ENCODE results near the gene GARNL3.

DNA sequence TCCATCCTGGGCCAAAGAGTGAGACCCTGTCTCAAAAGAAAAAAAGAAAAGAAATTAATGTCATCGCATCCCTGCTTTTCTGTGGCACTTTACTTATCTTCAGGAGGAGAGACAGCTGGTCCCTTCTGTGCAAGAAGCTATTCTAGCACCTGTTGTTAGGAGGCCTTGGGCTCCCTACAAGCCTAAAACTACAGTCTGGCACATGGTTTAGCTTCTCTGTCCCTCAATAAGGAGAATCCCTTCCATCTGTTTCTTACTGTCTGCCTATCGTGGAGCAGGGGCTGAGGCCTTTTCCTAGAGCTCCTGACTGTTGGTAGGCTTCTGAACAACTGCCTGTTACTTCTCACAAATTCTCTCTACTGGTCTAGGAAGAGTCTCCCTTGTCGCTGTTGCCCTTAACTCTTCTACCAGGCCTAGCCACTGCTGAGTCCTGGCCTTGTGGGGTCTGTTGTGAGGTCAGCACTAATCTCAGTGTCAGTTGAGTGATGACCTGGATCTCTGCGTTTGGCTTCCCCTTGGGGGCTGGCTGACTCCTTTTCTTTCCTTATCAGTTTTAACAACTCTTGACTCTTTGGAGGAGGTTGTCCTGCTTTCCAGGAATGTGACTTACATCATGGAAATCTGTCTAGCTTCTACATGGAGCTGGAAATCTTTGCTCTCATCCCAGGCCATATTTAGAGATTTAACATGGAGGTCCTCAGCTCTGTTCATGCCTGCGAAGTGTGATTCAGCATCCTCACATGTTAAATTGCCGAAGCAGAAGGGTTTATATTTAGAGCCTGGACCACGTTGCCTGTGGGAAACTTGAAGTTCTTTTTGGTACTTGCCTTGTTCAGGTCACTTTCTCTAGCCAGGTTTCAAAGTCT is 5.7 kb upstream of the GARNL3 start:
- TF ChIP-seq, protein P1, sequence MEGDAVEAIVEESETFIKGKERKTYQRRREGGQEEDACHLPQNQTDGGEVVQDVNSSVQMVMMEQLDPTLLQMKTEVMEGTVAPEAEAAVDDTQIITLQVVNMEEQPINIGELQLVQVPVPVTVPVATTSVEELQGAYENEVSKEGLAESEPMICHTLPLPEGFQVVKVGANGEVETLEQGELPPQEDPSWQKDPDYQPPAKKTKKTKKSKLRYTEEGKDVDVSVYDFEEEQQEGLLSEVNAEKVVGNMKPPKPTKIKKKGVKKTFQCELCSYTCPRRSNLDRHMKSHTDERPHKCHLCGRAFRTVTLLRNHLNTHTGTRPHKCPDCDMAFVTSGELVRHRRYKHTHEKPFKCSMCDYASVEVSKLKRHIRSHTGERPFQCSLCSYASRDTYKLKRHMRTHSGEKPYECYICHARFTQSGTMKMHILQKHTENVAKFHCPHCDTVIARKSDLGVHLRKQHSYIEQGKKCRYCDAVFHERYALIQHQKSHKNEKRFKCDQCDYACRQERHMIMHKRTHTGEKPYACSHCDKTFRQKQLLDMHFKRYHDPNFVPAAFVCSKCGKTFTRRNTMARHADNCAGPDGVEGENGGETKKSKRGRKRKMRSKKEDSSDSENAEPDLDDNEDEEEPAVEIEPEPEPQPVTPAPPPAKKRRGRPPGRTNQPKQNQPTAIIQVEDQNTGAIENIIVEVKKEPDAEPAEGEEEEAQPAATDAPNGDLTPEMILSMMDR (IDR thresholded peaks at IDR 0.05; ENCODE audit: poor library complexity, severe bottlenecking) = no peak
- TF ChIP-seq EZH2 (IDR thresholded peaks at IDR 0.05; ENCODE audit: borderline replicate concordance, insufficient read depth, low read length, poor library complexity, severe bottlenecking) (no peak), POLR2AphosphoS5 (IDR thresholded peaks at IDR 0.05) (no peak), EP300 (conservative IDR thresholded peaks at IDR 0.05; ENCODE audit: poor library complexity, severe bottlenecking) (no peak), MXI1 (conservative IDR thresholded peaks at IDR 0.05; ENCODE audit: poor library complexity, severe bottlenecking) (no peak), TAF1 (IDR thresholded peaks at IDR 0.05; ENCODE audit: low read depth) (no peak), SMC3 (conservative IDR thresholded peaks at IDR 0.05; ENCODE audit: poor library complexity) (no peak)
- TF ChIP-seq, protein P2, sequence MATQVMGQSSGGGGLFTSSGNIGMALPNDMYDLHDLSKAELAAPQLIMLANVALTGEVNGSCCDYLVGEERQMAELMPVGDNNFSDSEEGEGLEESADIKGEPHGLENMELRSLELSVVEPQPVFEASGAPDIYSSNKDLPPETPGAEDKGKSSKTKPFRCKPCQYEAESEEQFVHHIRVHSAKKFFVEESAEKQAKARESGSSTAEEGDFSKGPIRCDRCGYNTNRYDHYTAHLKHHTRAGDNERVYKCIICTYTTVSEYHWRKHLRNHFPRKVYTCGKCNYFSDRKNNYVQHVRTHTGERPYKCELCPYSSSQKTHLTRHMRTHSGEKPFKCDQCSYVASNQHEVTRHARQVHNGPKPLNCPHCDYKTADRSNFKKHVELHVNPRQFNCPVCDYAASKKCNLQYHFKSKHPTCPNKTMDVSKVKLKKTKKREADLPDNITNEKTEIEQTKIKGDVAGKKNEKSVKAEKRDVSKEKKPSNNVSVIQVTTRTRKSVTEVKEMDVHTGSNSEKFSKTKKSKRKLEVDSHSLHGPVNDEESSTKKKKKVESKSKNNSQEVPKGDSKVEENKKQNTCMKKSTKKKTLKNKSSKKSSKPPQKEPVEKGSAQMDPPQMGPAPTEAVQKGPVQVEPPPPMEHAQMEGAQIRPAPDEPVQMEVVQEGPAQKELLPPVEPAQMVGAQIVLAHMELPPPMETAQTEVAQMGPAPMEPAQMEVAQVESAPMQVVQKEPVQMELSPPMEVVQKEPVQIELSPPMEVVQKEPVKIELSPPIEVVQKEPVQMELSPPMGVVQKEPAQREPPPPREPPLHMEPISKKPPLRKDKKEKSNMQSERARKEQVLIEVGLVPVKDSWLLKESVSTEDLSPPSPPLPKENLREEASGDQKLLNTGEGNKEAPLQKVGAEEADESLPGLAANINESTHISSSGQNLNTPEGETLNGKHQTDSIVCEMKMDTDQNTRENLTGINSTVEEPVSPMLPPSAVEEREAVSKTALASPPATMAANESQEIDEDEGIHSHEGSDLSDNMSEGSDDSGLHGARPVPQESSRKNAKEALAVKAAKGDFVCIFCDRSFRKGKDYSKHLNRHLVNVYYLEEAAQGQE (IDR thresholded peaks at IDR 0.05; ENCODE audit: borderline replicate concordance) = no peak

Data from neural cell (in vitro differentiated cells).